NCI-H526 (cell line): Measurements from ENCODE around the gene TBC1D22A.

Source experiments
- DNase-seq, 2 experiments: peaks; one replicate each; lab custom pipeline; 2025; lab: John Stamatoyannopoulos, UW

The TBC1D22A gene

DNA sequence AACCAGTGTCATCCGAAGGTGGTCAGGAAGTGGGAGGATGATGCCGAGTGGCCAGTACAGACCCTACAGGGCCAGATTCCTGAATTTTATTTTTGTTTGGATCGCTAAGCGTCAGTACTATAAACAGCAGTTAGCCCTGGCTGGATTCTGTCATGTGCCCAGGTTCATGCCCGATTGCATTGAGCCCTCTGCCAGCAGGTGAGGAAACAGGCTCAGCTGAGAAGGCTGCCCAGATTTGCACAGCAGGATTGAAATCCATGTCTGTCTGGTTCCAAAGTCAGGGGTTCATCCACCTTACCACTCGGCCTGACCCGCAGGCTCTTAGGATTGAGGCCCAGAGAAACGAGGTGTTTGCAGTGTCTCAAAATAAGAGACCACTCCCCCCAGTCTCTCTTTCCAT lies 9.1 kb upstream of the TBC1D22A start:
- no peak for DNase-seq

DNA sequence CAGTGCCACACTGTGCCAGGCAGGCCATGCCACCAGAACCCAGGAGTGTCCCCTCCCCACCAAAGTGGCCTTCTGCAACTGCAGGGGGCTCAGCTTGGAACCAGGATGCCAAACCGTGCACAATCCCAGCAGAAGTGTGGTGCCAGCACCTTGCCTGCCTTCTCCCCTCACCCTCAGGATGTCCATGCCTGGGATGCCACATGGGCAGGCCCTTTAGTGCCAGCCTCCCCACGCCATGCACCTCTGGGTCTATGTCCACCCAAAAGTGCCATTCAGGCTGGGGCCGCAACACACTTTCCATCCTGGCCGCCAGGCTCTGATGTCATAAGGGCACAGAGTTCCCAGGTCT lies 8.7 kb upstream of the TBC1D22A start:
- no peak for DNase-seq

DNA sequence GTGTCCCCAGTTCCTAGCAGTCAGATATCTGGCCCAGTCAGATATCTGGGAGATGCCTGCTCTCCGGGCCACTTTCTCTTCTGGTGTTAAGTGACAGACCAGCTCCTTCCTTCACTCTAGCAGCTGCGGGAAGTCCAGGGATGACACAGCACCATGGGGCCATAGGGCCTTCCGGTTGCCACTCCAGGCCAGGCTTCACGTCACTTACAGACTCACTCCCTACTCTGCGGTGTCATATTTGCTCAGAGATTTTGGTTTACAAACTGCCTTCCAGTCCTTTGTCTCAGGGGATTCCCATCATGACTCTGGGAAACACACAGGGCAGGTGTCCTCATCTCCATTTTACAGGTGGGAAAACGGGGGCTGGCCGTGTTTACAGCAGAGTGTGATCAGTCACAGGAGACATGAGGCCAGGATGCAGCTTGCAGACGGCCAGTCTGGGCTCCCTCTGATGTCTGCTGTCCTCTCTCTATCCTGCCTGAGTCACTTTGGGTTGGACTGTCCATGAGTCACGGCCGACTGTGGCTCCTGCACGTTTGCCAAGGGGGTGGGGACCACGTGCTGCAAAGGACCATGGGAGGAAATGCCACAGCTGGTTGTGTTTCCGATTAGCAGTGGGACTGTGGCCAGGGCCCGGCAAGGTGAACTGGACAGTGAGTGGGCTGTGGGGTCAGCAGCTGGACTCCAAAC lies 8.2 kb upstream of the TBC1D22A start:
- no peak for DNase-seq

DNA sequence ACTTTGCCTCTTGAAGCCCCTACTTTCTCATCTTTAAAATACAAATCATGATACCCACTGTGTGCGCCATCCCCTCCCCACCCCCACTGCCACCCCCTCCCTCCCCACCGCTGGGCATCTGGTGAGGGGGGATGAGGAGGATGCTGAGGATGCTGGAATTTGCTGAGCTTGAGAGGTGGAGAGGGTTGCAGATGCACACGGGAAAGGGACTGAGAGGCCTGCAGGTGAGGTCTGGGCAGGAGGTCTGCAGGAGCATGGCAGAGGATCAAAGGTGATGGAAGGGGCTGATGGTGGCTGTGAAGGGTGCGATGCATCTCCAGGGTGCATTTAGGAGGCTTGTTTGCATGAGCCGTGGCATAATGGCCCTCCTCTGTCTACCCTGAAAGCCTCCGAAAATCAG lies 7.6 kb upstream of the TBC1D22A start:
- DNase-seq: no peak

DNA sequence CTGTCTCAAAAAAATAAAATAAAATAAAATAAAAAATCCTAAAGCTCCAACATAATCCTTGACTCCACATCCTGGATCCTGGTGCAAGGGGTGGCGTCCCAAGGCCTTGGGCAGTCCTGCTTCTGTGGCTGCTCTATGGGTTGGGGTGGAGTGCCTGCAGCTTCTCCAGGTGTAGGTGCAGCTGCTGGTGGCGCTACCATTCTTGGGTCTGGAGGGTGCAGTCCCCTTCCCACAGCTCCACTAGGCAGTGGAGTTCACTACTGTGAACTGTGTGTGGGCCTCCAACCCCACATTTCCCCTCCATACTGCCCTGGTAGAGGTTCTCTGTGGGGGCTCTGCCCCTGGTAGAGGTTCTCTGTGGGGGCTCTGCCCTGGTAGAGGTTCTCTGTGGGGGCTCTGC lies 6.9 kb upstream of the TBC1D22A start:
- no peak for DNase-seq

DNA sequence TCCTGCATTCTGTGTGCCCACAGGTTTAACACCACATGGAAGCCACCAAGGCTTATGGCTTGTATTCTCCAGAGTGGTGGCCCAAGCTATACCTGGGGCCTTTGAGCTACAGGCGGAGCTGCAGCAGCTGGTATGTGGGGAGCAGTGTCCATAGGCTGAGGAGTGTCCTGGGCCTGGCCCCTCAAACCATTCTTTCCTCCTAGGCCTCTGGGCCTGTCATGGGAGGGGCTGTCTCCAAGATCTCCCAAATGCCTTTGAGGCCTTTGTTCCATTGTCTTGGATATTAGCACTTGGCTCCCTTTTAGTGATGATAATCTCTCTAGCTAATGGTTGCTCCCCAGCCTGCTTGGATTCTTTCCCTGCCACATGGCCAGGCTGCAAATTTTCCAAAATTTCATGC lies 6.4 kb upstream of the TBC1D22A start:
- DNase-seq: no peak

DNA sequence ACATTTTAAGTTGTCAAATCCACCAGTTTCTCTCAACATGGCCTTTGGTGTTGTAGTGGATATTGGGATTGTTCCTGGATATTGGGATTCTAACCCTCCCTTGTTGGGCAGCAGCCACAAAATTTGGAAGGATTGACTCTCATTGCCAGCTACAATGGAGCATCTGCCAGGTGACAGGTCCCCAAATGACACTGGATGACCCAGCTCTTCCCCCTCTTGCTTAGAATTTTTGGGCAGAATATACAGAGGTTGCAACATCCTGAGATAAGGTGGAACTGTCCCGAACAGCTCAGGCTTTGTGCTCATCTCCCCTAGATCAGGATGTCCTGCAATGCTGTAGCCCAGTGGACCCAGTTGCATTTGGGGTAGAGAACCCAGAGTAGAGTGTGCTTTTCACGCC lies 5.3 kb upstream of the TBC1D22A start:
- no peak for DNase-seq

DNA sequence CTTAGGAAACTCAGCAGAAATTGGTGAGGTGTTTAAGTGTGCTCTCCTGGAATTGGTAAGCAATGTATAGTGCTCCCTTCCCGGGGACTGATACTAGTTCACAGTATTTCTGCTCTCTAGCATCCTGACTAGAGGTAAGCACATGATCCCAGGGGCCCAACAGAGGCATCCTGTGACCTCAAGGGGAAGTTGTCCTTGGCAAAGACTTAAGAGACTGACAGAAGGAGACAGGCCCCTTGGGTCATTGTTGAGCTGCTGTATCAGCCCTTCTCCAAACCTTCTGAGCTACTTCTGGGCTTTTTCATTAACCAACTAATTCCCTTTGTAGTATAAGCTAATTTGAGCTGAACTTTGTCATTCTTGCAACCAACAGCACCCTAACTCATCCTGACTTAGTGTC lies 4.3 kb upstream of the TBC1D22A start:
- DNase-seq: no peak

DNA sequence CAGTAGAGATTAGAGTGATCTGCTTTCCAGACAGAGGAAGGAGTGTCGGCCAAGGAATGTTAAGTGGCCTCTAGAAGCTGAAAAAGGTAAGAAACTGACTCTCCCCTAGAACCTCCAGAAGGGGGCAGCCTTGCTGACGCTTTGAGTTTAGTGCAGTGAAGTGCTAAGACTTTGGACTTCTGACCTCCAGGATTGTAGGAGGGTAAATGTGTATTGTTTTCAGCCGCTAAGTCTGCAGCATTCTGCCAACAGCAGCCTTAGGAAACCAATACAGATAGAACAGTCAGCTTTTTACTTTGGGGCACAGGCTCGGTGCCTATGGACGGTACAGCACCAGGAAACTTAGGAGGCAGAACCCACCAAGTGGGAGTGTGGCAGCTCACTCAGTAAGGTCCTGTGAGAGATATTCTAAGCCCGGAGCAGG lies 3.6 kb upstream of the TBC1D22A start:
- peak; percentile 38 to 54 for DNase-seq

DNA sequence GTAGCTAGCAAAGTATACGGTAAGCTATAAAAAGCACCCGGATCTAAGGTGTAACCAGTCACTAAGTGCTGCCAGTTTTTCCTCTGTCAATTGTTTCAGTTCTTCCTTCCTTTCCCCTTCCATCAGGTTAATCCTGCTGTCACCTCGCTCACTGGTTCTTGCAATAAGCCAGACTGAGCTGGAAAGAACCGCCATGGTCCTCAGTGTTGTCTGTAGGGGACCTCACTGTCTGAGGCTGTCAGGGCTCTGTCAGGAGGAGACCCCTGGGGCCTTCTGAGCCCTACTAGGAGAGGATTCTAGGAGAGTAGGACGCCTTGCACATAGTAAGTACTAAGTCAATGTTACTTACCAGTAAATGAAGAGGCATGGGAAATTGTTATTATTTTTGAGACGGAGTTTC lies 1.4 kb upstream of the TBC1D22A start:
- DNase-seq: no peak

DNA sequence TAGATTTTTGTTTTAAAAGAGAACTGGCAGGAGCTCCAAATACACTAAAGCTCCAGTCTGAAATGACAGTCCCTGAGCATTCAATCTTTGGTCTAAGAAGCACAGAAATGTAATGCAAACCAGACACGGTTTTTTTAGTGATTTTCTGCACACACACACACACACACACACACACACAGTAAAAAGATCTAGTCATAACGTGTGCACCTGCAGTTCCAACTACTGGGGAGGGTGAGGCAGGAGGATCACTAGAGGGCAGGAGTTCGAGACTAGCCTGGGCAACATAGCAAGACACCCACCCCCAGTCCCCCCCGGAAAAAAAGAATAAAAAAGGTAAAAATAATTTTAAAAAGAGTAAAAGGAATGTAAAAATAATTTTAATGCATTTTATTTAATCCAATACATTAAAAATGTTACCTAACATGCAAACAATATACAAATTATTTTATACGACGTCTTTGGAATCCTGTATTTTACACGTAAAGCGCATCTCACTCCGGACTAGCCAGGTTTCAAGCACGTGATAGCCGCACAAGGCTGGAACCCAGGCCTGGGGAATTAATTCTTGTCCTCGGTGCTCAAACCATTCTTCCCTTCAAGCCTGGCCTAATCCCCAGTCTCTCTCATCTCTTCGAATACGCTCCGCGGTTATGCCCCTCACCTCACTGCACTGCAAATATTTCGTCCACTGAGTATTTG lies 762 bp upstream of the TBC1D22A start:
- peak in 1 of 2 experiments; percentile 25 for DNase-seq

DNA sequence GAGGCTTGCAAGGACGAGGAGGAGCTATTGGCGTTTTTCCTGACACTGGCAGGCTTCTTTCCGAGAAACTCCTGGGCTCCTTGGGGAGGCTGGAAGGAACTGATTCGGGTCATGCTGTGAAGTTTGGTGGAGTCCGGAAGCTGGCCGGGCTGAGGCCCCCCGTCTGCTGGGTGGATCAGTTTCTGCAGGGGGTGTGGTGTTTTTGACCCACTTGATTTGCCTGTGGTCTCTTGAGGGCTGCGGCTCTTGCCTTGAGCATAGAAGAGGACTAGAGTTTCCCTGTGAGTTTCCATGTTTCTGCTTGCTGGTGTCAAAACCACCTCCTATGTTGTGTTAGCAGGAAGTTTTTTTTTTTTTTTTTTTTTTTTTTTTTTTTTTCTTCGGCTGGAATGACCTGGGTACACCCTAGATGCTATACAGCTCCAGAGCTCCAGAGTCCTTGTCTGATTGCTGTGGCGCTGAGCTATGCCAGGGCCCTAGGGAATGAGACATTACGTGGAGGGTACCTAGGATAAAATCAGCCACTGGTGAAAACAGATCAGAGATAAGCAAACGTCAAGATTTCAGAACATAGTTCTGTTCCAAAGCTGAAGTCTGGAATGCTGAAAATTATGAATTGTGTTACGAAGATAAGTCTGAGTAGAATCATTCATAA lies 728 bp downstream of the TBC1D22A start:
- peak in 1 of 2 experiments; percentile 28 for DNase-seq

DNA sequence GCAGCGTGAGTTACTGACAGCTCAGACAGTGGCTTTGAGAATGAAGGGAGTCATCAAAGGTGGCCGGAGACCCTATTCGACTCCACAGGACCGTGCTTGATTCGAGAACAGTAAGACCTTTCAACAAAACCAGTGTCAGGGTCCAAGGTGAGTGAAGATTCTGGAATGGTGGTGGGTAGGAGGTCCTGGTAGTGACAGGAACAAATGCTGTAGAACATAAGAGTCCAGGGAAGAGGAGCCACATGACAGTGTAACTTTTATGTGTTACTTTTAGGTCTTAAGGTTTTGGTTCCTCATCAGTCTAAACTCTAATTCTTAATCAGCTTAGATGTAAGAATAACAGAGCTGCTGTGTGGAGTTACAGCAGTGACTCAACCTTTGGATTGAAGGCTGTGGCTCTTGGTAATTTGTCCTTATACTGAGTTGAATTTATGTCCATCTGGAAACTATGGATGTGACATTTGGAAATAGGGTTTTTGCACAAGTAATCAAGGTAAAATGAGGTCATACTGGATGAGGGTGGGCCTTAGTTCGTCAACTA lies 1.8 kb downstream of the TBC1D22A start:
- no peak for DNase-seq

DNA sequence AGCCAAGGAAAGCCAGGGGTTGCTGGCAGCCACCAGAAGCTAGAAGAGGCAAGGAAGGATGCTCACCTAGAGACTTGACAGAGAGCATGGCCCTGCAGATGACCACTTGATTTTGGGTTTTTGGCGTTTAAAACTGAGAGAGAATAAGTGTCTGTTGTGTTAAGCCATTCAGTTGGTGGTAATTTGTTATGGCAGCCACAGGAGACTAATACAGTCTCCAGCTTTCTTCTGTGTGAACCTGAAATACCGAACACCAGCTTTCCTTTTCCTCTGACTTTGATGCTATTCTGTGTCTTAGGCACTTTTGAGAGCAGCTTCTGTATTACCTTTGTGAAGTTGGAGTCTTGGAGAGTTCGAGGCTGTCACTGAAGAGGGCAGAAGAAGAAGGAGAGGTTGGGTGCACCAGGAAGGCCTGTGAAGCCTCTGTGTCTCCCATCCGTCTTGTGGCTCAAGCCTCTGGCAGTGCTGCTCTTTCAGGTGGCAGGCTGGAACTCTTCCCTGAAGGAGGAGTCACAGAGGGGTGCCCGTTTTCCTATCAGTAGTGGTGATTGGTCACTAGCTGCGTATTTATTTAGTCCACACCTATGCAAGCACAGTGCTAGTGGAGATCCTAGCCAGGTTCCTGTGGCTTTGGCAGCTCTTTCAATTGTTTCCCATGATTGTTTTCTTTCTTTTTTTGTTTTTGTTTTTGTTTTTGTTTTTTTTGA lies 2.5 kb downstream of the TBC1D22A start:
- no peak for DNase-seq

DNA sequence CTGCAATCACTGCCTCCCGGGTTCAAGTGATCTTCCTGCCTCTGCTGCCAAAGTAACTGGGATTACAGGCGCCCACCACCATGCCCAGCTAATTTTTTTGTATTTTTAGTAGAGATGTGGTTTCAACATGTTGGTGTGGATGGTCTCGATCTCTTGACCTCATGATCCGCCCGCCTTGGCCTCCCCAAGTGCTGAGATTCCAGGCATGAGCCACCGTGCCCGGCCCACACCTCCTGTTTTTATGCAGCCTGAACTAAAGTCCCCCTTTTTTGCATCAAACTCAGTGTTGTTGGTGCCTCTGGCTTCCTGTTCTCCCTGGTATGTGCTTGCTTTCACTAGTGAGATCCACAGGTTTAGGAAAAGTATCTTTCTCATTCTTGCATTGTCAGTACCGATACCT lies 4.2 kb downstream of the TBC1D22A start:
- no peak for DNase-seq

DNA sequence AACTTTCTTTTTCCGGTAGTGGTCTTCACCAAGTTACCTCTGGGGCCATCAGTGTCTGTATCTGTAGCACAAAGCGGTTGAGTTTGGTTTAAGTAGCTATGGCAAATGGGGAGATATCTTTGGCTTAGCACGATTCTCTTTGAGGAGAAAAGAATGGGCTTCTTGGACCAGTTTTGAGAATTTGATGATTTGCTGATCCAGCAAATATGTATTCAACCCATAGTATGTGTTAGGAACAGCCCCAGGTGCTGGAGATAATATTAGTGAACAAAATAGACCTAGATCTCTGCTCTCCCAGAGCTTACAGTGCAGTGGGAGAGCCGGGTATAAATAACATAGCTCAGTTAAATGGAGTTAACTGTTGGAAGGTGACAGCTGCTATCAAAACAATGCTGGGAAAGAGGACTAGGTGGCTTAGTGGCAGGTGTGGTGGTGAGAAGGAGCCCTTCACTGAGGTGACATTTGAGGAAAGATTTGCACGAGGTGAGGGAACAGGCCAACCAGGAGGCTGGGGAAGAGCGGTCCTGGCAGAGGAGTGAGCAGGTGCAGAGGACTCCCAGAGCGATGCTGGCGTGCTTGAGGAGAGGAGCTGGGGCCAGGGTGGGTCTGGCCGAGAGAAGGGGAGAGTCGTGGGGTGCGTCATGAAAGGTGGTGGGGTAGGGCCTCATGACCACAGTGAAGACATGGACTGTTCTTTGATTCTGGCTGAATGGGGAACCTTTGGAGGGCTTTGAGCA lies 5.0 kb downstream of the TBC1D22A start:
- DNase-seq: no peak

DNA sequence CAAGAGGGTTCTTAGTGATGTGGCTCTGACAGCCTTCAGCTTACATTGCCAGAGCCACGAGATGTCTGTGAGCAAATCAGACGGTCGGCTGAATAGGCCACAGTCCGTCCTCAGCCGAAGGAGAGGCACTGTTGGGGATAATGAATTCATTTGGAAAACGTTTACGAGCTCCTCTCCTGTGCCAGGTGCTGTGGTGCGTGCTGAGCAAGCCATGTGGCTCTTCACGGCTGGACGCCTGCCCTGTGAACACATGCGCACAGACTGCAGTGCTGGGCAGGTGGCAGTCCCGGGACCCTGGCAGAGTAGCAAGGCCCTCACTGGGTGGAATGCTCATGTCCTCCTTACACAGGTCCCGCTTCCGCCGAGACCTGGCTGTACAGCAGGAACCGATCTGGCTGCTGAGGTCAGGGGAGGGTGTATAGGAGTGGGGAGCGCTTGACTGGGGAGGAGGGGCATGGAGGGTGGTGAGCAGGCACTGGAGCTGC lies 6.8 kb downstream of the TBC1D22A start:
- peak; percentile 85 to 92 for DNase-seq

DNA sequence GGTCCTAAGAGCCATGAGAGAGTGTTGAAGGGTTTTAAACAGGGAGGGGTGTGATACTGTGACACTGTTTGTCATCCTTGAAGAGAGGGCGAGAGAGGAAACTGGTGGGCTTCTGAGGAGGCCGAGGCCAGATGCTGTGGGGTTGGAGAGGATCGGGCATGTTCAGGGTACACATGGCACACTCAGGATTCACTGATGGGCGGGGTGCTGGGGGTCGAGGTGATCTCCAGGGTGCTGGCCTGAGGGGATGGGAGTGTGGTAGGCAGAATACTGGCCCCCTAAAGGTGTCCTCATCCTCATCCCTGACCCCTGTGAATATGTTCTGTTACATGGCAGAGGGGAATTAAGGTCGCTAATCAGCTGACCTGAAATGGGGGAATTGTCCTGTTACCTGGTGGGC lies 7.3 kb downstream of the TBC1D22A start:
- no peak for DNase-seq

DNA sequence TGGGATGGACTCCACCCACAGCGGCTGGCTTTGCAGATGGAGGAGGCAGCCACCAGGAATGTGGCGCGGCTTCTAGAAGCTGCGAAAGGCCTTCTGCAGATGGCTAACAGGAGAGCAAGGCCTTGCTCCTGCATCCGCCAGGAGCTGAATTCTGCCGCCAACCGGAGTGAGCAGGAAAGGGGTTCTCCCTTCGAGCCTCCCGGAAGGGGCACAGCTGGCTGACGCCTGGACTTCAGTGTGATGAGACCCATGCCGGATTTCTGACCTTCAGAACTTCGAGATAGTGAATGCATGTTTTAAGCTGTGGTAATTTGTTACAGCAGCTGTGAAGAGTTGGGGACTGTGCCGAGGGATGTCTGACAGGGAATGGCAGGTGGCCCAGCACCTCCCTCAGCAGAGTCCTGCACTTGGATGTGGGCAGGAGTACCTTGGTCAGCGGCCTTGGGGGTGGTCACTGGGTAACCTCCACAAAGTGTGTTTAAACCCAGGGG lies 7.7 kb downstream of the TBC1D22A start:
- DNase-seq: no peak

DNA sequence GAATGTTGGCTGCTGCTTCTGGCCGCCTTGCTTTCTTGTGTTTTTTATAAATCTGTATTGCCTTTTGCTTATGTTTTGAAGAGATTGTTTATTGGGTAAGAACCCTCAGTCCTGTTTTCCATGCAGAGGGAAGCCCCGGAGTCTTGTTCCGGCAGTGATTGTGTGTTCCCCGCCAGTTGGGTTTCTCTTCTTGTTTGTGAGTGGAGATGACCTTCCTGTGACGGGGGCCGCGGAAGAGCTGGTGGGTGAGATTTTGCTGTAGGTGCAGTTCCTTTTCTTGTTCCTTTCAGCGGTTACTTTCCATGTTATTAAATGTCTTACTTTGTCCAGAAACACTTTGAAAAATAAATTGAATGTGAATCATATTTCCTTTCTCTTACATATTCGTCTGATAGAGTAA lies 8.3 kb downstream of the TBC1D22A start:
- DNase-seq: no peak

DNA sequence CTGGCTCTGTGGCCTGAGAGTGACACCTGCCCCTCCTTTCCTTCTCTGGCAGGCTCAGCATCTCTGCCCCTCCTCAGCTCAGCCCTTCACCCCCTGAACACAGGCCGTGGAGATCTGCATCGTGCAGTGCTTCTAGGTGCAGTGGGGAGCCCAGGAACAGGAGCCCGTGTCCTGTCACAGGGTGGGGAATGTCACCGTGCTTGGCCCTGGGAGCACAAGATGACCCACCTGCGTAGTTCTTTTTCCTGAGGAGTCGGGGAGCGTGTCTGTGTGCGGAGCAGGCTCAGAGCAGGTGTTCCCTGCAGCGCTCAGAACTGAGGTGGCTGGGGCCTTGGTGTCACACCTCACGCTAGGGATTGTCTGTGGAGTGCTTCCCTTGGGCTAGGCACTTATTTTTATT lies 10.6 kb downstream of the TBC1D22A start:
- no peak for DNase-seq
